ELF-1 (cell line): ENCODE data around the gene ZBTB34.
A peak's percentile ranks its signal among the peaks of the same experiment; 100 is the strongest.

Experiments used
- DNase-seq: peaks from one replicate; pipeline ENCODE4 v3.0.0-alpha.2; 2016; ENCODE audit warnings: low read depth, low spot score

Gene ZBTB34

GRCh38 chr9:126842977-126843799 is 17.3 kb upstream of the ZBTB34 start:
- no peak for DNase-seq

- DNase-seq: no peak
Observed at GRCh38 chr9:126844085-126844484, 16.4 kb upstream of the ZBTB34 start.

- no peak for DNase-seq
Observed at GRCh38 chr9:126847051-126847450, 13.4 kb upstream of the ZBTB34 start.

DNA sequence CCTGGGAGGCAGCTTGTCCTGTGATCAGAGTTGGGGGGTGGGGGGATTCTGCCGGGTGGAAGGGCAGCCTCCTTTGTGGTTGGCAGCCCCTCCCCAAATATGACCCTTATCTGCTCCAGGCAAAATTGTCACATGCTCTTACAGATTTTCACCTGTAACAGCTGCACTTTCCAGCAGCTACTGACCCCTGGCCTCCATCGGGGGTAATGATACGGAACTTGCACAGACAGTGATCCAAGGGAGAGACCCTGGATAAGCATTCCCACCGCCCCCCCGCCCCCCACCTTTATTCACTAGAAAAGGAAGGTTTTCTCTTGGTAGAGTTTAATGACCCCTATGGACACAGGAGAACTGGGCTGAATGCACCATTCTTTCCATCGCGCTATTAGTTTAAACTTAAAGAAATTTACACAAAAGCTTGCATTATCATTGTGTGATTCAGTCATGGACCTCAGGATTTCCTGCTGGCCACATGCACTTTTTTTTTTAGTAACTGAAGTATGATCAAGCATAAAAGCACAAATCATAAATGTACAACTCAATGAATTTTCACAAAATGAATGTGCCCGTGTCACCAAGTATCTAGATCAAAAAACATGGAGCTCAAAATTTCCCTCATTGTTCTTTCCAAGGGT is 10.7 kb upstream of the ZBTB34 start:
- no peak for DNase-seq

- DNase-seq: no peak
Observed at GRCh38 chr9:126851286-126851880, 9.1 kb upstream of the ZBTB34 start.

- DNase-seq: peak; percentile 60
Observed at GRCh38 chr9:126852086-126852688, 8.3 kb upstream of the ZBTB34 start.

- no peak for DNase-seq
Observed at GRCh38 chr9:126853667-126854066, 6.8 kb upstream of the ZBTB34 start.

GRCh38 chr9:126854734-126855133 is 5.7 kb upstream of the ZBTB34 start:
- DNase-seq: no peak

DNA sequence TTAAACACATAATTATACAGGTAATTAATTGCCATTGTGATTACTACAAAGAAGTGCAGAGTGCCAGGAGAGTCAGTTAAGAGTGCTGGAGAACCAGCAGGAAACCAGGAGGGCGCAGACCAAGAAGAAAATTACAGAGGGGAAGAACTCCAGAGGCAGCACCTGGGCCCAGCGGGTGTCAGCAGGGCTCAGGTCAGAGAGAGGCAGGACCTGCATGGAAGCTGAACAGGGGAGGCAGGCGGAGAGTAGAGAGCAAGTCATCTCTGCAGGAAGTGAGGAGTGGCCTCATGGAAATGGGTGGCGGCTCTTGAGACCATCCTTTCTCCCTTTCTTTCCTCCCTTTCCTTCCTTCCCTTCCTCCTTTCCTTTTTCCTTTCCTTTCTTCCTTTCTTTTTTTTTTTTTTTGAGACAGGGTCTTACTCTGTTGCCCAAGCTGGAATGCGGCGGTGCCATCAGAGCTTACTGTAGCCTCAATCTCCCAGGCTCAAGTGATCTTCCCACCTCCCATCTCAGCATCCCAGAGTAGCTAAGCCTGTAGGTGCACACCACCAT is 4.0 kb upstream of the ZBTB34 start:
- DNase-seq: peak; percentile 17

DNA sequence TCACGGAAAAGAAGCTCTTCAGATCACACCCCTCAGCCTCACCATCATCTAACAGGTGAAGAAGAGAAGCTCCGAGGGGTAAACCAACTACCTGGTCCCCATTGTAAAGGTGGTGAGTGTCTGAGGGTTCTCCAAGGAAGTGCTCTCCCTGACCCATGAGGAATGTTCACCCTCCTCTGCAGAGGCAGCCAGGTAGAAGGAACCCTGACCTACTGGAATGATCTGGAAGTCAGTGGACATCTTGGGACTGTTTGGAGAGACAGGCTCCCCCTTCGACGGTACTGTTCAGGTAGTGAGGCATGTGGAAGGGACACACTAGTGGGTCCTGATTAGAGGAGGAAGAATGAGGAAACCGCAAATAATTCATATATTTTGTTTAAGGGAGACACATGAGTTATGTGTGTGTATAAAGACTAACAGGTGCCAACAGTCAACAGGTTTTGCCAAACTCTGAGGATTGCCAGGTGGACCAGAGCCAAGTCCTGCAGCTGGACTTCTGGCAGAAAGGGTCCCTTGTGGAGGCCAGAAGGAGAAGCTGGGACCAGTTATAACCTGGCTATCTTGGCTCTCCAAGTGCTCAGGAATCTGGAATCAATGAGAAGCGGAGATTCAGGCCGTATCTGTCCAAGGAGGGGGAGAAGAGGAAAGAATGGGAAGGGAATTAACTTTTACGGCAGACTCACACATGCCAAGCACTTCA is 3.0 kb upstream of the ZBTB34 start:
- no peak for DNase-seq

- DNase-seq: no peak
Observed at GRCh38 chr9:126859111-126859510, 1.3 kb upstream of the ZBTB34 start.

- DNase-seq: peak; percentile 51
Observed at GRCh38 chr9:126860757-126861466, 473 bp downstream of the ZBTB34 start.

- no peak for DNase-seq
Observed at GRCh38 chr9:126861707-126862103, 1.3 kb downstream of the ZBTB34 start.

- DNase-seq: no peak
Observed at GRCh38 chr9:126862104-126862761, 1.8 kb downstream of the ZBTB34 start.

GRCh38 chr9:126864771-126865170 is 4.3 kb downstream of the ZBTB34 start:
- DNase-seq: no peak

DNA sequence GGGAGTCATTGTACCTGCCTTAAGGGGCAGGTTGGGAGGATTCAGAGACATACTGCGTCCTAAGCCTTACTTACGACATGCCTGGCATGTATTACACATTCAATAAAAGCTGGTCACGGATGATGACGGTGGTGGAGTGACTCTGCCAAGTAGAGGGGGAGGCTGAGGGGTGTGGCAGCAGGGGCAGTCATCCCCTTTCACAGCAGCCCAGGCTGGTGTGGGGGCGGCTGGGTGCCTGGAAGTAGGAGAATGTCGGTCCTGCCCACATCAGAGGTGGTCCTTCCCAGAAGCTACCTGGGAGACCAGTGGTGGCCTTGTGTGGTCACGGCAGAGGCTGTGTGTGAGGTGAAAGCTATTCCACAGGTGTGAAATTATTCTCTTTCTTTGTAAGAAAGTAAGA is 8.9 kb downstream of the ZBTB34 start:
- DNase-seq: no peak

GRCh38 chr9:126872516-126872915 is 12.1 kb downstream of the ZBTB34 start:
- no peak for DNase-seq

GRCh38 chr9:126874546-126875314 is 14.3 kb downstream of the ZBTB34 start:
- DNase-seq: no peak

- DNase-seq: no peak
Observed at GRCh38 chr9:126875756-126876510, 15.5 kb downstream of the ZBTB34 start.
